HepG2 (cell line): ENCODE measurements around the gene FAT1. TPM values are rescaled to one million over a fixed set of nuclear protein-coding genes. Genes with fewer than 3 reads are reported as not detected.
A peak's percentile ranks its signal among the peaks of the same experiment; 100 is the strongest.

Experiments used
- CHD4 ChIP-seq: fragments of 200-600 bp; sonication (generic); IDR thresholded peaks from 2 replicates; pipeline ENCODE4 v1.7.0; 2017; ENCODE audit warnings: mild to moderate bottlenecking, low read length, borderline replicate concordance
- DR1 ChIP-seq: sonication (generic); formaldehyde crosslinking; IDR thresholded peaks from 2 replicates; pipeline ENCODE4 v1.8.0; 2021; ENCODE audit warnings: mild to moderate bottlenecking, missing genetic modification reagents, inconsistent platforms
- IKZF5 ChIP-seq: IDR thresholded peaks from 2 replicates; pipeline ENCODE4 v1.6.1; 2018; ENCODE audit warnings: missing genetic modification reagents, mild to moderate bottlenecking, missing compliant biosample characterization
- MEIS1 ChIP-seq: sonication (generic); formaldehyde crosslinking; IDR thresholded peaks from 2 replicates; pipeline ENCODE4 v1.9.0; 2021; ENCODE audit warnings: mild to moderate bottlenecking, missing genetic modification reagents, moderate library complexity, borderline replicate concordance
- MYNN ChIP-seq: sonication (generic); formaldehyde crosslinking; IDR thresholded peaks from 2 replicates; pipeline ENCODE4 v1.4.0; 2020; ENCODE audit warnings: mild to moderate bottlenecking, low read depth, missing genetic modification reagents
- NFE2 ChIP-seq: sonication (generic); formaldehyde crosslinking; IDR thresholded peaks from 2 replicates; pipeline ENCODE4 v1.4.0; 2020; ENCODE audit warnings: missing genetic modification reagents
- NFKBIZ ChIP-seq: IDR thresholded peaks from 2 replicates; pipeline ENCODE4 v1.6.1; 2018; ENCODE audit warnings: missing genetic modification reagents, missing compliant biosample characterization
- PRDM10 ChIP-seq: sonication (generic); formaldehyde crosslinking; IDR thresholded peaks from 2 replicates; pipeline ENCODE4 v1.4.0; 2020; ENCODE audit warnings: low read depth, missing genetic modification reagents
- SOX13 ChIP-seq, 3 experiments: fragments of 450-650 bp in 1 of 3; sonication (generic) in 1 of 3; formaldehyde crosslinking in 1 of 3; IDR thresholded peaks in 2 of 3; conservative IDR thresholded peaks in 1 of 3; 2 replicates each; pipeline versions ENCODE4 v1.5.0 to v1.6.1; 2016 to 2020; ENCODE audit warnings: antibody characterized with exemption in 1 of 3, mild to moderate bottlenecking in 1 of 3, missing compliant biosample characterization in 1 of 3, missing genetic modification reagents in 1 of 3, moderate library complexity in 1 of 3
- TCF7L2 ChIP-seq: IDR thresholded peaks from 2 replicates; pipeline ENCODE4 v1.6.1; 2011; ENCODE audit warnings: mild to moderate bottlenecking, low read depth, low read length, moderate library complexity
- ZBTB26 ChIP-seq: IDR thresholded peaks from 2 replicates; pipeline ENCODE4 v1.6.1; 2016; ENCODE audit warnings: missing compliant biosample characterization, missing genetic modification reagents, borderline replicate concordance
- ZKSCAN8 ChIP-seq: IDR thresholded peaks from 2 replicates; pipeline ENCODE4 v1.6.1; 2016; ENCODE audit warnings: borderline replicate concordance, missing genetic modification reagents, missing compliant biosample characterization
- ZMAT3 ChIP-seq: sonication (generic); formaldehyde crosslinking; conservative IDR thresholded peaks from 2 replicates; pipeline ENCODE4 v1.7.0; 2021; ENCODE audit warnings: missing genetic modification reagents
- ZNF142 ChIP-seq: sonication (generic); formaldehyde crosslinking; IDR thresholded peaks from 2 replicates; pipeline ENCODE4 v1.4.0; 2020; ENCODE audit warnings: missing genetic modification reagents
- ZNF83 ChIP-seq: sonication (generic); formaldehyde crosslinking; IDR thresholded peaks from 2 replicates; pipeline ENCODE4 v1.4.0; 2020; ENCODE audit warnings: missing genetic modification reagents, mild to moderate bottlenecking, borderline replicate concordance
- ZSCAN21 ChIP-seq: sonication (generic); formaldehyde crosslinking; IDR thresholded peaks from 2 replicates; pipeline ENCODE4 v1.8.0; 2022; ENCODE audit warnings: mild to moderate bottlenecking, missing genetic modification reagents, moderate library complexity, borderline replicate concordance
- polyA plus RNA-seq, 8 experiments: library from polyadenylated mRNA; depleted of rRNA in 3 of 8; stranded (reverse) in 7 of 8; unstranded in 1 of 8; fragments of >200 nt; fragmentation: Illumina TruSeq in 4 of 8; extraction: Trizol in 4 of 8; gene quantifications; 2 replicates each; pipeline versions ENCODE4 v1.2.1 to v1.2.3, GENCODE V29; 2011 to 2016; ENCODE audit warnings: low read depth in 4 of 8, missing spikeins in 1 of 8, mixed read lengths in 1 of 8; ENCODE audit not compliant: insufficient read depth in 1 of 8
- total RNA-seq, 5 experiments: library from RNA; depleted of rRNA; stranded (reverse); fragments of >200 nt; fragmentation: Illumina TruSeq; extraction: Trizol; gene quantifications; 2 replicates each; pipeline ENCODE4 v1.2.3, GENCODE V29; 2016; ENCODE audit warnings: low read depth in 1 of 5

The FAT1 gene
- total and polyA plus RNA-seq, 2 of the 13 experiments (the other 11 are each of a cell fraction or from before 2014, with no cell fraction given): 185 to 216 TPM

- TF ChIP-seq PRDM10 (CRISPR knock-in tag) (no peak), CHD4 (no peak), ZSCAN21 (CRISPR knock-in tag) (no peak), NFKBIZ (CRISPR knock-in tag) (no peak), ZNF83 (no peak), ZKSCAN8 (CRISPR knock-in tag) (no peak), ZNF142 (CRISPR knock-in tag) (no peak), SOX13 (IDR thresholded peaks at IDR 0.05) (peak; percentile 37; the same call in 1 of the 2 replicates), SOX13 (CRISPR knock-in tag; conservative IDR thresholded peaks at IDR 0.05 in 1 of 2, IDR thresholded peaks at IDR 0.05 in 1 of 2) (peak in 1 of 2 experiments; percentile 81; a peak in 2 of 4 replicates), ZBTB26 (CRISPR knock-in tag) (no peak), ZMAT3 (CRISPR knock-in tag) (peak; percentile 39), NFE2 (CRISPR knock-in tag) (peak; percentile 62; the same call in 1 of the 2 replicates), MYNN (CRISPR knock-in tag) (no peak), IKZF5 (CRISPR knock-in tag) (no peak), MEIS1 (CRISPR knock-in tag) (no peak), DR1 (CRISPR knock-in tag) (no peak), TCF7L2 (no peak)
Observed at GRCh38 chr4:186643501-186644310, 80.0 kb downstream of the FAT1 start (continued).
